Activated CD8-positive, alpha-beta memory T cell treated with anti-CD3 and anti-CD28 coated beads, Interleukin-2, amount 50 U/mL, for 48 hours (primary cell): ENCODE data around the gene TRIO.

Source experiments
- DNase-seq: peaks from one replicate; pipeline ENCODE4 v3.0.0-alpha.2; 2020

The TRIO gene

GRCh38 chr5:14229734-14230133 lies 86.6 kb downstream of the TRIO start:
- no peak for DNase-seq

- DNase-seq, result no peak
These were observed 88.0 kb downstream of the TRIO start for GRCh38 chr5:14231156-14231555.

- DNase-seq, result no peak
These were observed 88.7 kb downstream of the TRIO start for GRCh38 chr5:14231890-14232289.

- no peak for DNase-seq
These were observed 91.1 kb downstream of the TRIO start for GRCh38 chr5:14234204-14234603.

GRCh38 chr5:14235872-14236271 lies 92.7 kb downstream of the TRIO start:
- DNase-seq, result no peak

GRCh38 chr5:14236757-14237156 lies 93.6 kb downstream of the TRIO start:
- DNase-seq, result no peak

GRCh38 chr5:14237317-14238086 lies 94.4 kb downstream of the TRIO start:
- DNase-seq, result no peak

GRCh38 chr5:14238272-14238671 lies 95.1 kb downstream of the TRIO start:
- no peak for DNase-seq

GRCh38 chr5:14239404-14239803 lies 96.3 kb downstream of the TRIO start:
- DNase-seq, result no peak

- no peak for DNase-seq
These were observed 96.8 kb downstream of the TRIO start for GRCh38 chr5:14239951-14240350.

- DNase-seq, result no peak
These were observed 97.2 kb downstream of the TRIO start for GRCh38 chr5:14240359-14240758.

- DNase-seq, result no peak
These were observed 98.0 kb downstream of the TRIO start for GRCh38 chr5:14241141-14241540.

GRCh38 chr5:14242447-14242846 lies 99.3 kb downstream of the TRIO start:
- no peak for DNase-seq

GRCh38 chr5:14242871-14243383 lies 99.8 kb downstream of the TRIO start:
- no peak for DNase-seq

GRCh38 chr5:14243766-14244165 lies 100.6 kb downstream of the TRIO start:
- no peak for DNase-seq

GRCh38 chr5:14244721-14245120 lies 101.6 kb downstream of the TRIO start:
- DNase-seq, result no peak

- DNase-seq, result no peak
These were observed 102.2 kb downstream of the TRIO start for GRCh38 chr5:14245132-14245925.

- no peak for DNase-seq
These were observed 103.4 kb downstream of the TRIO start for GRCh38 chr5:14246350-14247053.

GRCh38 chr5:14247054-14247386 lies 103.9 kb downstream of the TRIO start:
- no peak for DNase-seq

GRCh38 chr5:14249258-14250082 lies 106.3 kb downstream of the TRIO start:
- DNase-seq, result no peak

- DNase-seq, result no peak
These were observed 107.0 kb downstream of the TRIO start for GRCh38 chr5:14250084-14250695.
